K562 (cell line): ENCODE results near the gene E2F2. TPM values are rescaled to one million over a fixed set of nuclear protein-coding genes. Genes with fewer than 3 reads are reported as not detected.
A peak's percentile ranks its signal among the peaks of the same experiment; 100 is the strongest.

Source experiments
- BRD4 ChIP-seq: fragments of 200-600 bp; sonication (generic); IDR thresholded peaks from 2 replicates; pipeline ENCODE4 v1.6.1; 2017; ENCODE audit warnings: inconsistent platforms
- CHD4 ChIP-seq: fragments of 200-600 bp; sonication (generic); IDR thresholded peaks from 3 replicates; pipeline ENCODE4 v1.6.1; 2012; ENCODE audit warnings: low read depth, mild to moderate bottlenecking, mixed read lengths, low read length, inconsistent platforms; ENCODE audit not compliant: insufficient read depth, insufficient replicate concordance, poor library complexity, severe bottlenecking
- CREBBP ChIP-seq: IDR thresholded peaks from one replicate; pipeline ENCODE4 v1.6.1; 2012; ENCODE audit warnings: low read depth, mild to moderate bottlenecking, control low read depth, inconsistent platforms, low read length
- GMEB1 ChIP-seq: fragments of 250-450 bp; sonication (Bioruptor Pico); IDR thresholded peaks from 2 replicates; pipeline ENCODE4 v1.4.0; 2020; ENCODE audit warnings: mild to moderate bottlenecking
- ILK ChIP-seq: fragments of 450-650 bp; IDR thresholded peaks from 2 replicates; pipeline ENCODE4 v1.6.1; 2016; ENCODE audit warnings: missing genetic modification characterization, low read depth, mild to moderate bottlenecking, missing compliant biosample characterization, moderate library complexity, borderline replicate concordance
- KLF16 ChIP-seq: IDR thresholded peaks from 2 replicates; pipeline ENCODE4 v1.6.1; 2016; ENCODE audit warnings: antibody characterized with exemption
- KLF6 ChIP-seq: fragments of 250-450 bp; sonication (Bioruptor Pico); IDR thresholded peaks from 2 replicates; pipeline ENCODE4 v1.4.0; 2020; ENCODE audit warnings: mild to moderate bottlenecking, moderate library complexity, borderline replicate concordance
- NR2F6 ChIP-seq: fragments of 450-650 bp; formaldehyde crosslinking; IDR thresholded peaks from 2 replicates; pipeline ENCODE4 v1.4.0; 2020; ENCODE audit warnings: mild to moderate bottlenecking
- PCBP2 ChIP-seq: fragments of 200-400 bp; formaldehyde crosslinking; IDR thresholded peaks from 2 replicates; pipeline ENCODE4 v1.6.1; 2018; ENCODE audit warnings: low read length, low read depth, mild to moderate bottlenecking, moderate library complexity; ENCODE audit not compliant: poor library complexity, severe bottlenecking
- POU5F1 ChIP-seq: fragments of 150-350 bp; IDR thresholded peaks from 2 replicates; pipeline ENCODE4 v1.6.1; 2014; ENCODE audit warnings: borderline replicate concordance, low read length, low read depth, mild to moderate bottlenecking; ENCODE audit not compliant: partially characterized antibody
- ZC3H4 ChIP-seq: sonication (generic); formaldehyde crosslinking; IDR thresholded peaks from 2 replicates; pipeline ENCODE4 v1.9.0; 2021; ENCODE audit warnings: missing genetic modification reagents, borderline replicate concordance
- polyA plus RNA-seq, 8 experiments: library from polyadenylated mRNA; depleted of rRNA in 4 of 8; stranded (reverse) in 5 of 8; unstranded in 3 of 8; fragments of >200 nt; fragmentation: Nextera tagmentation in 2 of 8; fragmentation: Illumina TruSeq in 1 of 8; extraction: Ambion mirVana in 2 of 8; extraction: Trizol in 1 of 8; gene quantifications; 2 replicates each; pipeline versions ENCODE4 v1.2.1 to v1.2.3, GENCODE V29; 2011 to 2014; ENCODE audit warnings: inconsistent platforms in 1 of 8, missing spikeins in 1 of 8
- total RNA-seq, 7 experiments: library from RNA; depleted of rRNA in 6 of 7; stranded (reverse); fragments of >200 nt in 6 of 7; fragmentation: Illumina TruSeq in 2 of 7; extraction: Trizol in 2 of 7; gene quantifications; 2 replicates each; pipeline versions ENCODE4 v1.2.1 to v1.2.3, GENCODE V29; 2011 to 2021; ENCODE audit warnings: low replicate concordance in 1 of 7
- TF ChIP-seq, protein P1 (sequence below): fragments of 200-800 bp; sonication (Bioruptor generic); IDR thresholded peaks from 2 replicates; pipeline ENCODE4 v1.6.1; 2016; ENCODE audit warnings: missing genetic modification characterization, missing compliant biosample characterization
- TF ChIP-seq, protein P2 (sequence below): sonication (generic); formaldehyde crosslinking; IDR thresholded peaks from 2 replicates; pipeline ENCODE4 v1.8.1; 2023; ENCODE audit warnings: mild to moderate bottlenecking, missing genetic modification reagents
- TF ChIP-seq, protein P3 (sequence below), 2 experiments: fragments of 450-650 bp in 1 of 2; IDR thresholded peaks; 2 replicates each; pipeline ENCODE4 v1.6.1; 2011 to 2017; ENCODE audit warnings: low read depth in 2 of 2, antibody characterized with exemption in 1 of 2, borderline replicate concordance in 1 of 2, low read length in 1 of 2, mild to moderate bottlenecking in 1 of 2, mixed read lengths in 1 of 2; ENCODE audit not compliant: control insufficient read depth in 1 of 2

The E2F2 gene
- total and polyA plus RNA-seq, 9 of the 15 experiments (the other 6 are each of a cell fraction or from before 2014, with no cell fraction given) = 3.1 to 25.3 (median 11.4) TPM

DNA sequence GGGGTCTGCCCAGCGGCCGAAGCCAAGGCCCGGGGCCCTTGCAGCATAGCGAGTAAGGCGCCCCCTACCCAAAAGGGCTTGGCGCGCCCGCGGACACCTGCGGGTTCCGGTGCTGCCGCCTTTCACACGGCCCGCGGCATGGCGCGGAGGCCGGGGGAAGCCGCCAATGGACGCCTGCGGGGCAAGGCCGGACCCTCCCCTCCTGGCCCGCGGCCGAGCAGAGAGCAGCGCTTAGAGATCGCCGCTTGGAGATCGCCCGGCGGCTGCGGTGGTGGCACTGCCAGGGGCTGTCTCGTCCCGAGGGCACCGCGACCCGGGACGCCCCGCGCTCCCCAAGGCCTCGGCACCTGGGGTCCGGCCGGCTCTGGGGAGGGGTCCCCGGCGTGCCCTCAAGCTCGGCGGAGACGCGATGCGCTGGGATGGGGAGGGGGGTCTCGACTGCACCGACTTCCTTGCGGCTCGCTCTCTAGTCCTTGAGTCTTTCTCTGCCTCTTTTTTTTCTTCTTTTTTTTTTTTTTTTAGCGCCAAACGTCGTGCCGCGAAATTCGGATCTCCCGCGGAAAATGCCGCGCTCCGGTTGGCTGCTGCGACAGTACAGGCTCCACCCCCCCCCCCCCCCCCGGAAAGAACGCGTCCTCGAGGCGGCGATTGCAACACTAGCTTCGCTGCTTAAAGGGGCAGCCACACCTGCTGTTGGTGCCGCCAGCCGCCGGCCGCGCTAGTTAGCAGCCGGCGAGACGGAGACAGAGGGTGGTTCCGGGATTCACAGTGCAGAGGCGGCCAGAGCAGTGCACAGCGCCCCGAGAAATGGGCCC is at the start of gene E2F2 (continued):
- TF ChIP-seq, protein P1, sequence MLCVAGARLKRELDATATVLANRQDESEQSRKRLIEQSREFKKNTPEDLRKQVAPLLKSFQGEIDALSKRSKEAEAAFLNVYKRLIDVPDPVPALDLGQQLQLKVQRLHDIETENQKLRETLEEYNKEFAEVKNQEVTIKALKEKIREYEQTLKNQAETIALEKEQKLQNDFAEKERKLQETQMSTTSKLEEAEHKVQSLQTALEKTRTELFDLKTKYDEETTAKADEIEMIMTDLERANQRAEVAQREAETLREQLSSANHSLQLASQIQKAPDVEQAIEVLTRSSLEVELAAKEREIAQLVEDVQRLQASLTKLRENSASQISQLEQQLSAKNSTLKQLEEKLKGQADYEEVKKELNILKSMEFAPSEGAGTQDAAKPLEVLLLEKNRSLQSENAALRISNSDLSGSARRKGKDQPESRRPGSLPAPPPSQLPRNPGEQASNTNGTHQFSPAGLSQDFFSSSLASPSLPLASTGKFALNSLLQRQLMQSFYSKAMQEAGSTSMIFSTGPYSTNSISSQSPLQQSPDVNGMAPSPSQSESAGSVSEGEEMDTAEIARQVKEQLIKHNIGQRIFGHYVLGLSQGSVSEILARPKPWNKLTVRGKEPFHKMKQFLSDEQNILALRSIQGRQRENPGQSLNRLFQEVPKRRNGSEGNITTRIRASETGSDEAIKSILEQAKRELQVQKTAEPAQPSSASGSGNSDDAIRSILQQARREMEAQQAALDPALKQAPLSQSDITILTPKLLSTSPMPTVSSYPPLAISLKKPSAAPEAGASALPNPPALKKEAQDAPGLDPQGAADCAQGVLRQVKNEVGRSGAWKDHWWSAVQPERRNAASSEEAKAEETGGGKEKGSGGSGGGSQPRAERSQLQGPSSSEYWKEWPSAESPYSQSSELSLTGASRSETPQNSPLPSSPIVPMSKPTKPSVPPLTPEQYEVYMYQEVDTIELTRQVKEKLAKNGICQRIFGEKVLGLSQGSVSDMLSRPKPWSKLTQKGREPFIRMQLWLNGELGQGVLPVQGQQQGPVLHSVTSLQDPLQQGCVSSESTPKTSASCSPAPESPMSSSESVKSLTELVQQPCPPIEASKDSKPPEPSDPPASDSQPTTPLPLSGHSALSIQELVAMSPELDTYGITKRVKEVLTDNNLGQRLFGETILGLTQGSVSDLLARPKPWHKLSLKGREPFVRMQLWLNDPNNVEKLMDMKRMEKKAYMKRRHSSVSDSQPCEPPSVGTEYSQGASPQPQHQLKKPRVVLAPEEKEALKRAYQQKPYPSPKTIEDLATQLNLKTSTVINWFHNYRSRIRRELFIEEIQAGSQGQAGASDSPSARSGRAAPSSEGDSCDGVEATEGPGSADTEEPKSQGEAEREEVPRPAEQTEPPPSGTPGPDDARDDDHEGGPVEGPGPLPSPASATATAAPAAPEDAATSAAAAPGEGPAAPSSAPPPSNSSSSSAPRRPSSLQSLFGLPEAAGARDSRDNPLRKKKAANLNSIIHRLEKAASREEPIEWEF = no peak
- TF ChIP-seq KLF6 (CRISPR knock-in tag) (no peak), PCBP2 (no peak), CHD4 (no peak), POU5F1 (no peak), ZC3H4 (CRISPR knock-in tag) (no peak), BRD4 (peak; percentile 85), GMEB1 (CRISPR knock-in tag) (no peak), ILK (tag) (no peak), NR2F6 (CRISPR knock-in tag) (no peak), CREBBP (no peak), KLF16 (no peak)
- TF ChIP-seq, protein P2, sequence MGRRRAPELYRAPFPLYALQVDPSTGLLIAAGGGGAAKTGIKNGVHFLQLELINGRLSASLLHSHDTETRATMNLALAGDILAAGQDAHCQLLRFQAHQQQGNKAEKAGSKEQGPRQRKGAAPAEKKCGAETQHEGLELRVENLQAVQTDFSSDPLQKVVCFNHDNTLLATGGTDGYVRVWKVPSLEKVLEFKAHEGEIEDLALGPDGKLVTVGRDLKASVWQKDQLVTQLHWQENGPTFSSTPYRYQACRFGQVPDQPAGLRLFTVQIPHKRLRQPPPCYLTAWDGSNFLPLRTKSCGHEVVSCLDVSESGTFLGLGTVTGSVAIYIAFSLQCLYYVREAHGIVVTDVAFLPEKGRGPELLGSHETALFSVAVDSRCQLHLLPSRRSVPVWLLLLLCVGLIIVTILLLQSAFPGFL (CRISPR knock-in tag) = no peak
- TF ChIP-seq, protein P3, sequence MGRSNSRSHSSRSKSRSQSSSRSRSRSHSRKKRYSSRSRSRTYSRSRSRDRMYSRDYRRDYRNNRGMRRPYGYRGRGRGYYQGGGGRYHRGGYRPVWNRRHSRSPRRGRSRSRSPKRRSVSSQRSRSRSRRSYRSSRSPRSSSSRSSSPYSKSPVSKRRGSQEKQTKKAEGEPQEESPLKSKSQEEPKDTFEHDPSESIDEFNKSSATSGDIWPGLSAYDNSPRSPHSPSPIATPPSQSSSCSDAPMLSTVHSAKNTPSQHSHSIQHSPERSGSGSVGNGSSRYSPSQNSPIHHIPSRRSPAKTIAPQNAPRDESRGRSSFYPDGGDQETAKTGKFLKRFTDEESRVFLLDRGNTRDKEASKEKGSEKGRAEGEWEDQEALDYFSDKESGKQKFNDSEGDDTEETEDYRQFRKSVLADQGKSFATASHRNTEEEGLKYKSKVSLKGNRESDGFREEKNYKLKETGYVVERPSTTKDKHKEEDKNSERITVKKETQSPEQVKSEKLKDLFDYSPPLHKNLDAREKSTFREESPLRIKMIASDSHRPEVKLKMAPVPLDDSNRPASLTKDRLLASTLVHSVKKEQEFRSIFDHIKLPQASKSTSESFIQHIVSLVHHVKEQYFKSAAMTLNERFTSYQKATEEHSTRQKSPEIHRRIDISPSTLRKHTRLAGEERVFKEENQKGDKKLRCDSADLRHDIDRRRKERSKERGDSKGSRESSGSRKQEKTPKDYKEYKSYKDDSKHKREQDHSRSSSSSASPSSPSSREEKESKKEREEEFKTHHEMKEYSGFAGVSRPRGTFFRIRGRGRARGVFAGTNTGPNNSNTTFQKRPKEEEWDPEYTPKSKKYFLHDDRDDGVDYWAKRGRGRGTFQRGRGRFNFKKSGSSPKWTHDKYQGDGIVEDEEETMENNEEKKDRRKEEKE (IDR thresholded peaks at IDR 0.05; ENCODE audit: borderline replicate concordance in 1 of 2, control insufficient read depth in 1 of 2, low read depth in 2 of 2, low read length in 1 of 2) = no peak
